LNCaP clone FGC (cell line): ENCODE results near the gene KEAP1.
"Not testable (repeated sequence)": the region's sequence is repeated elsewhere in the genome, so short reads cannot be mapped to it uniquely, and the experiment has no call there.

Source experiments
- DNase-seq: peaks from one replicate; pipeline ENCODE4 v3.0.0-alpha.2; 2011; ENCODE audit warnings: low read depth
- H3K4me3 ChIP-seq: 2 replicates; pipeline ENCODE4 v1.5.1; 2011; ENCODE audit warnings: mild to moderate bottlenecking, low read depth, low read length, control low read depth
- TF ChIP-seq, protein P1 (sequence below): IDR thresholded peaks from 2 replicates; pipeline ENCODE4 v1.5.1; 2012; ENCODE audit warnings: mild to moderate bottlenecking; ENCODE audit not compliant: control insufficient read depth, insufficient read depth; ENCODE audit errors: extremely low read depth

The KEAP1 gene

DNA sequence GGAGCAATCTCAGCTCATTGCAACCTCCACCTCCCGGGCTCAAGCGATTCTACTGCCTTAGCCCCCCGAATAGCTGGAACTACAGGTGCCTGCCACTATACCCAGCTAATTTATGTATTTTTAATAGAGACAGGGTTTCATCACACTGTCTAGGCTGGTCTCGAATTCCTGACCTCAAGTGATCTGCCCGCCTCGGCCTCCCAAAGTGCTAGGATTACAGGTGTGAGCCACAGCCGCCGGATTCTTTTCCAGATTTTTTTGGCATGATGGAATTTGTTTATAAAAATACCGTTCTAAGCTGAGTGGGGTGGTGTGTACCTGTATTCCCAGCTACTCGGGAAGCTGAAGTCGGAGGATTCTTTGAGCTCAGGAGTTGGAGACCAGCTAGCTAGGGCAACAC, 34.5 kb upstream of the KEAP1 start:
- H3K4me3 ChIP-seq = no peak overlapping the region
- DNase-seq = no peak
- TF ChIP-seq, protein P1, sequence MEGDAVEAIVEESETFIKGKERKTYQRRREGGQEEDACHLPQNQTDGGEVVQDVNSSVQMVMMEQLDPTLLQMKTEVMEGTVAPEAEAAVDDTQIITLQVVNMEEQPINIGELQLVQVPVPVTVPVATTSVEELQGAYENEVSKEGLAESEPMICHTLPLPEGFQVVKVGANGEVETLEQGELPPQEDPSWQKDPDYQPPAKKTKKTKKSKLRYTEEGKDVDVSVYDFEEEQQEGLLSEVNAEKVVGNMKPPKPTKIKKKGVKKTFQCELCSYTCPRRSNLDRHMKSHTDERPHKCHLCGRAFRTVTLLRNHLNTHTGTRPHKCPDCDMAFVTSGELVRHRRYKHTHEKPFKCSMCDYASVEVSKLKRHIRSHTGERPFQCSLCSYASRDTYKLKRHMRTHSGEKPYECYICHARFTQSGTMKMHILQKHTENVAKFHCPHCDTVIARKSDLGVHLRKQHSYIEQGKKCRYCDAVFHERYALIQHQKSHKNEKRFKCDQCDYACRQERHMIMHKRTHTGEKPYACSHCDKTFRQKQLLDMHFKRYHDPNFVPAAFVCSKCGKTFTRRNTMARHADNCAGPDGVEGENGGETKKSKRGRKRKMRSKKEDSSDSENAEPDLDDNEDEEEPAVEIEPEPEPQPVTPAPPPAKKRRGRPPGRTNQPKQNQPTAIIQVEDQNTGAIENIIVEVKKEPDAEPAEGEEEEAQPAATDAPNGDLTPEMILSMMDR = no peak

DNA sequence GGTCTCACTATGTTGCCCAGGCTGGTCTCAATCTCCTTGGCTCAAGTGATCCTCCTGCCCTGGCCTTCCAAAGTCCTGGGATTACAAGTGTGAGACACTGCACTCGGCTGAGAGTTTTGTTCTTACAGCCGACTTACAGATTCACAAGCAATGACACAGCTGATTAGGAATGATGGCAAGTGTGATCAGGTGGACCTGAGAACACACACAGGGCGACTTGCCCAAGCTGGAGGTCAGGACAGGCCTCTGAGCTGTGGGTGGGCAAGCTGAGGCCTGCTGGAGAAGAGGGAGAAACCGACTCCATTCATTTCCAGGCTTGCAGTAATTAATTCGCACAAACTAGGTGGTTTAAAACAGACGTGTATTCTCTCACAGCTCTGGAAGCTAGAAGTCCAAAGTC, 32.5 kb upstream of the KEAP1 start:
- TF ChIP-seq, protein P1 = no peak
- no peak for DNase-seq
- H3K4me3 ChIP-seq = no peak overlapping the region

DNA sequence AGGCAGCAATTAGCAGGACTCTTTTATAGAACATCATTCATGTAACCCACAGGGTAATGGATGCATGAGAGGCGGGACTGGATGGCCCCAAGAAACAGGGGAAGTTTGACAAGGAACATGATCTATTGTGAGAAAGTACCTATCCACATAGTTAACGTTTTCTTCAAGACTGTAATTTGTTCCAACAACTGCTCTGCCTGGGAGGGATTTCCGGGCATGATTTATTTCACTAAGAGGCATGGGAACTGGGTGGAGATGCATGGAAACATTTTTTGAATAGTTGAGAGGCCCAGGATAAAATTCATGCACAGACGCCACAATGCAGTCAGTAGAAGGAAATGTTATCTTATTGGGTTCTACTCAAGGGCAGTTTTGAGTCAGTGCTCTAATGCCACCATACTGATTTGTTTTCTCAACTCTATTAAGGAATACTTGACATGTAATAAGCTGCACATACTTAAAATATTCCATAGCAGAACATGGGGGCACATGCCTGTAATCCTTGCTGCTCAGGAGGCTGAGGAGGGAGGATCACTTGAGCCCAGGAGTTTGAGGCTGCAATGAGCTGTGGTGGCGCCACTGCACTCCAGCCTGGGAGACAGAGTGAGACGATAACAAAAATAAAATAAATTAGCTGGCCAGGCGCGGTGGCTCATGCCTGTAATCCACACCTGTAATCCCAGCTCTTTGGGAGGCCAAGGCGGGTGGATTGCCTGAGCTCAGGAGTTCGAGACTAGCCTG, 30.7 kb upstream of the KEAP1 start:
- TF ChIP-seq, protein P1 = no peak
- H3K4me3 ChIP-seq = no peak overlapping the region
- no peak for DNase-seq

DNA sequence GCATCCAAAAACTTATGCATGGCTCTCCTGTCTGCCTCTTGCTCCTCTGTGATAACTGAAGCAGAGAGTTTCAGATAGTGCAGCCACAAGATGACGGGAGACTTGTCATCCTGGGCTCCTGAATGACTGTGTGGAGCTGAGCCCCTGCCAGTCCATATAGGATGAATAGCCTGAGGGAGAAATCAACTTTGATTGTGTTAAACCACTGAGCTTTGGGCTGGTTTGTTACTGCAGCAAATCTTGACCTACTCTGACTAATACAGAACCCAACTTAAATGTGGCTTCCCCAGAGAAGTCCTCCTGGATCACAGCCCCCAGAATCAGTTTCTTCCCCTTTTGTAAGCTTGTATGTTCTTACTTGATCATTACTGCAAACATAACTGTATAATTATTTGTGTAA, 29.3 kb upstream of the KEAP1 start:
- TF ChIP-seq, protein P1 = no peak
- H3K4me3 ChIP-seq = no peak overlapping the region
- DNase-seq = no peak

DNA sequence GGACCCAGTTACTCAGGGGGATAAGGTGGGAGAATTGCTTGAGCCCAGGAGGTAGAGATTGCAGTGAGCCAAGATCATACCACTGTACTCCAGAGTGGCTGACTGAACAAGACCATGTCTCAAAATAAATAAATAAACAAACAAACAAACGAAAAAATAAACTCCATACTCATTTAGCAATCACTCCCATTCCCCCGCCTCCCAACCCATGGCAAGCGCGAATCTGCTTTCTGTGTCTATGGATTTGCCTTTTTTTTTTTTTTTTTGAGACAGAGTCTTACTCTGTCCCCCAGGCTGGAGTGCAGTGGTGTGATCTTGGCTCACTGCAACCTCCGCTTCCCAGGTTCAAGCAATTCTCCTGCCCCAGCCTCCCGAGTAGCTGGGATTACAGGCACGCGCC, 23.7 kb upstream of the KEAP1 start:
- not testable (repeated sequence) for DNase-seq, H3K4me3 ChIP-seq

DNA sequence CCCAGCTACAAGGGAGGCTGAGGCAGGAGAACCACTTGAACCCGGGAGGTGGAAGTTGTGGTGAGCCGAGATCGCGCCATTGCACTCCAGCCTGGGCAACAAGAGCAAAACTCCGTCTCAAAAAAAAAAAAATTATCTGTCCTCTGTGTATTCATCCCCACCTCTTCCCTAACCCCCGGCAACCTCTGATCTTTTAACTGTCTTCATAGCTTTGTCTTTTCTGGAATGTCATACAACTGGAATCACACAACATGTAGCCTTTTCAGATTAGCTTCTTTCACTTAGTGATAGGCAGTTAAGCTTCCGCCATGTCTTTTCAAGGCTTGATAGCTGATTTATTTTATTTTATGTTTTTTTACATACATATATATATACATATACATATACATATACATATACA, 22.5 kb upstream of the KEAP1 start:
- DNase-seq = no peak
- no peak overlapping the region for H3K4me3 ChIP-seq
- TF ChIP-seq, protein P1 = no peak

DNA sequence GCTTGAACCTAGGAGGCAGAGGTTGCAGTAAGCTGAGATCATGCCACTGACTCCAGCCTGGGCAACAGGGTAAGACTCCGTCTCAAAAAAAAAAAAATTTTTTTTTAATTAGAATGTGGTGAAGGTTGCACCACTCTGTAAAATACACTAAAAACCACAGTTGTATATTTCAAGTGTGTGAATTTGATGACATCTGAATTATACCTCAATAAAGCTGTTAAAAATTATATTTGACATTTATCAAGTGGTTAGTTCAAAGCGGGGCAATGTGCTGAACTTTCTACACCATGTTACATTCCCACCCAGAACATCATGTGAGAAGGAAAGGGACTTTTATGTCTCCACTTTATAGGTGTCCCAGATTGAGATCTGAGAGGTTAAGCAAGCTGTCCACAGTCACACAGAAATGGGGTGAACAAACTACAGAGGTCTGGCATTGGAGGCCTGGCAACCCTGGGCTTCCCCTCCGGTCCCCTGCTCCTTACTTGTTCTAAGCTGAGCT, 20.0 kb upstream of the KEAP1 start:
- TF ChIP-seq, protein P1 = no peak
- DNase-seq = no peak
- H3K4me3 ChIP-seq = no peak overlapping the region
